NCI-H146 treated with DMSO at 0.1 percent for 48 hours (cell line): ENCODE measurements around the gene CCDC57.
"Not testable (repeated sequence)": the region's sequence is repeated elsewhere in the genome, so short reads cannot be mapped to it uniquely, and the experiment has no call there.

ENCODE experiments used
- DNase-seq: peaks from one replicate; lab custom pipeline; 2025; ENCODE audit not compliant: unreplicated experiment; lab: John Stamatoyannopoulos, UW

CCDC57 gene

GRCh38 chr17:82179412-82179811 is 33.2 kb downstream of the CCDC57 start:
- no peak for DNase-seq

- no peak for DNase-seq
Observed at GRCh38 chr17:82178499-82179261, 34.0 kb downstream of the CCDC57 start.

- no peak for DNase-seq
Observed at GRCh38 chr17:82177761-82178498, 34.7 kb downstream of the CCDC57 start.

GRCh38 chr17:82177276-82177675 is 35.4 kb downstream of the CCDC57 start:
- DNase-seq, result no peak

- DNase-seq, result no peak
Observed at GRCh38 chr17:82175951-82176350, 36.7 kb downstream of the CCDC57 start.

- DNase-seq, result no peak
Observed at GRCh38 chr17:82175201-82175600, 37.4 kb downstream of the CCDC57 start.

GRCh38 chr17:82174042-82174857 is 38.4 kb downstream of the CCDC57 start:
- not testable (repeated sequence) for DNase-seq

GRCh38 chr17:82173351-82174041 is 39.1 kb downstream of the CCDC57 start:
- DNase-seq, result no peak

GRCh38 chr17:82172486-82173160 is 40.0 kb downstream of the CCDC57 start:
- no peak for DNase-seq

GRCh38 chr17:82171750-82172375 is 40.8 kb downstream of the CCDC57 start:
- no peak for DNase-seq

GRCh38 chr17:82170412-82170961 is 42.2 kb downstream of the CCDC57 start:
- DNase-seq, result no peak

GRCh38 chr17:82168568-82168967 is 44.1 kb downstream of the CCDC57 start:
- DNase-seq, result no peak

GRCh38 chr17:82167028-82167427 is 45.6 kb downstream of the CCDC57 start:
- no peak for DNase-seq

GRCh38 chr17:82164853-82165252 is 47.8 kb downstream of the CCDC57 start:
- no peak for DNase-seq

- no peak for DNase-seq
Observed at GRCh38 chr17:82161216-82161615, 51.4 kb downstream of the CCDC57 start.

- DNase-seq, result no peak
Observed at GRCh38 chr17:82160075-82160474, 52.6 kb downstream of the CCDC57 start.

GRCh38 chr17:82158825-82159224 is 53.8 kb downstream of the CCDC57 start:
- no peak for DNase-seq

- DNase-seq, result no peak
Observed at GRCh38 chr17:82157046-82158035, 55.3 kb downstream of the CCDC57 start.
